ENCODE measurements around the gene FAXDC2.
"Not testable (repeated sequence)": the region's sequence is repeated elsewhere in the genome, so short reads cannot be mapped to it uniquely, and the experiment has no call there.

FAXDC2 gene

DNA sequence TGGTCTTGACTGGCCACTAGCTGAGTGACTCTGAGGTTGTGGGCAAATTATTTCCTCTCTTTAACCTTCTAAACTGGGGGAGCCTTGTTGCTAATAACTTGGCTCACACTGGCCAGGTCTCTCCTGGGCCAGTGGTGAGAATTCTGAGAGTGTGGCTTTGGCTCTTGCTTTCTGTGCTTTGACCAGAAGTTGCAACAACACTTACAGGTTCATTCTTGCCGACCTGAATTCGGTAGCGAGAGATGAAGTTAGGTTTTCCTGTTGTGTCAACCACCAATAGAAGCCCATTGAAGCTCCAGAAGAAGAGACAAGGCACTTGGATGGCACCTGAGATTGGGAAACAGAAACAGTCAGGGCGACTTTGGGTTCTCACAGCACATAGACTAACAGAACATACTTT is 19.8 kb downstream of the FAXDC2 start:
- DNase-seq (ENCODE audit: low read depth): no peak

DNA sequence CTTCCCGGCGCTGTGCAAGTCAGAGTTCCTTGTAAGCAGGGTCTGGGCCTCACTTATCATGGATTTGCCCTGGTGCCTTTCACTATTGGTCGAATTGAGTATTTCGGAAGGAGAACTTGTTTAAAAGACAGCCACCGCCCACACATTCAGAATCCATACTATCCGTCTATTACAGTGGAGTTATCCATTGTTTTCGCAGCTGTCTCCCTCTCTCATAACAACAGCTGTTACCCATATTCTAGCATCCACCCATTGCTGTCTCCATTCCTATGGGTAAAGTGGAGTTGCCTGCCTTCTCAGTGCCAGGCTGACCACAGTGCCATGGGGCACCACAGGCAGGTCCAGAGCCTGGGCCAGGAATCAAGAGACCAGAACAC is 20.2 kb downstream of the FAXDC2 start:
- DNase-seq (ENCODE audit: low read depth): no peak

DNA sequence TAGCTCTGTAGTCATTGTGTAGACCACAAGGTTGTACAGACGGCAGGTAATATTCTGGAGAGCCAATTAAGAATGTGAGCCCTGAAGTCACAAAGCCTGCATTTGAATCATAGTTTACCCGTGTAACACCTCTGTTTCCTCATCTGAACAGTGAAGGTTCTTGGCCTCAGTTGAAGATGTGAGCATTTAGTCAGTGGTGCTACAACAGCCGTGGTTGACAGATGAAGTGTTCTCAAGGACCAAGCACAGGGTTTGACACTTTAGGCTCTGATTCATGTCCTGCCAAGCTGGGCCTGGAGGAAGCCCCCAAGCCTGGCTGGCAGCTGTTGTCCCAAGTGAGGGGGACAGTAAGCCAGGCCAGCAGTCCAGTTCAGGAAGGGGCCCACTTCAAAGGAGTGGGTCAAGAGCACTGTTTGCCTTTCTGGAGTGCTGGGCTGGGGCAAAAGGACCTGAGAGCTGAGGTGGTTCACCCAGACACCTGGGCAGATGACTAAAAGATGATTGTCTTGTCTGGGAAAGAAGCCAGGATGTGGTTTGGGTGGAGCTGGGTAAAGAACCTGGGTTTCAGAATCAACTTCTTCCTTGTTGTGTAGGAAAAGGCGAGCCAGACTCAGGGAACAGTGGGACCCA is 20.7 kb downstream of the FAXDC2 start:
- no peak for DNase-seq (ENCODE audit: low read depth)

DNA sequence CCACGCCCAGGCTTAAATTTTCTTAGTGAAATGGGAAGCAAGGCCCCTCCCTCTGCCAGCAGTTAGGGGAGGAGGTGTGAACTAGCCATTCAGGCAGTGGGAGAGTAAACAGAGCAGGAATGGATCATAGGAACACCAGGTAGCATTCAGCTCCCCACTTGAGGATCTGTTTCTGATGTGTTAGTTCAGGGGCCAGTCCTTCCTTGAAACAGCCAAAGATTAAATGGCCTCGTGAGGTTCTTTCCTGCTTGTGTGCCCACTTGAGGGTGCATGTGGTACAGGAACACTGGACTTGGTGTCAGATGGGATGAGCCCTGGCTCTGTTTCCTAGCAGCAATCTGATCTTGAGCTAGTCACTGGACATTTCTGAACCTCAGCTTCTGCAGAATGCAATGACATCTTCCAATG is 21.2 kb downstream of the FAXDC2 start:
- no peak for DNase-seq (ENCODE audit: low read depth)

DNA sequence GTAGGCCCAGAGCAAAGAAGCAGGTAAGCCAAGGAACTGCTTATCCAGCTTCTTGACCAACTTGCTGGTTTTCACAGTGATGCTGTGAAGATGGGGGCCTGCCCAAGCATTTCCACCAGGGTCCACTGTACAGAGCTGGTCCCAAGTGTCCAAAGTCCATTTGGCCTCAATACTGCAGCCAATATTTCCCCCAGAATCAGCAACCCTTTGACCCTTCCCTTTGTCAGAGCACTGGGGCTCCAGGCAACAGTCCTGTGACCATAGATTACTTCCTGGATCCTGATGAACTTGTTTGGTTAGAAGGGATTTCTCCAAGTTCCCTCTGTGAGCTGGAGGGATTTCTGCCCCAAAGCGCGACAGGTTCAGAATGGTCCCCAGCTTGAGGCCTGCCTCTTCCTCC is 26.3 kb downstream of the FAXDC2 start:
- no peak for DNase-seq (ENCODE audit: low read depth)

DNA sequence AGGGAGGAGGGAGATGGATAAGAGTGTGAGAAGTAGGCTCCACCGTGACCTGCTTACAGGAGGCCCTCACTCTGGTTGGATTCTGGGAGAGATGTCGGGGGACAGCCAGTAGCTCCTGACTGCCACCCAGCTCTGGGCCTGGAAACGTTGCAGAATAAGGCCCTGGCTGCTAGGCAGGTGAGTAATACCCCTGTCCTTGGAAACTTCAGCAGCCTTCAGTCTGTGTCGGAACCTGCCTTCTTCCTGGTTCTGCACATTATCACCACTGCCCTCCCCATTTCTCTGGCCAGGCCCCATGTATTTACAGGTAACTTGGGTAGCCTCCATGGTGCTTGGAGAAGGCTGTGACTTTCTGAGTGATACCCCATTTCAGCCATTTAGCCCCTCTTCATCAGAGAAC is 26.8 kb downstream of the FAXDC2 start:
- DNase-seq (ENCODE audit: low read depth): no peak

DNA sequence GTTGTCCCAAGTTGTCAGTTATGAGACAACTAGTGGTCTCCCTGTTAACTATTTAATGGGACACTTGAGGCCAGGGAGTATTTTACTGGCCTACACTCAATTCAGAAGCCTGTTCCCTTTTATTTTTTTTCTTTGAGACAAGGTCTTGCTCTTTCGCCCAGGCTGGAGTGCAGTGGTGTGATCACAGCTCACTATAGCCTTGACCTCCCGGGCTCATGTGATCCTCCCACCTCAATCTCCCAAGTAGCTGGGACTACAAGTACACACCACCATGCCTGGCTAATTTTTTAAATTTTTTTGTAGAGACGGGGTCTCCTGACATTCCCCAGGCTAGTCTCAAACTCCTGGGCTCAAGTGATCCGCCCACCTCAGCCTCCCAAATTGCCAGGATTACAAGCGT is 27.5 kb downstream of the FAXDC2 start:
- not testable (repeated sequence) for DNase-seq (ENCODE audit: low read depth)

DNA sequence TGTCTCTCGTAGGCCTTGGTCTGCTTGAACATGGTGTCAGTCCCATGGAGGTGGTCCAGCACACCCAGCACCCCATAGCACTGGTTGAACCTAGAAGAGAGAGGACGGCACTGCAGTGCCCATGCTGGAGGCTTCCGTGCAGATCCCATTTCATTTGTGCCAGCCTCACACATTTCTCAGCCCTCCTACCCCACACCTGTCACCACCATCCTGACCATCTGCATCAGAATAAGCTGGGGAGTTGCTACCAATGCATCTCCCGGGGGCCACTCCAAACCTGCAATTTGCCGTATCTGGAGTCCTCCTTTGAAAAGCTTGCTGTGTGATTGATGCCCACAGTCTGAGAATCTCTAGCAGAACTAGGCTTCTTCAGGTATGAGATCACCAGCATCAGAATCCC is 30.0 kb downstream of the FAXDC2 start:
- no peak for DNase-seq (ENCODE audit: low read depth)

DNA sequence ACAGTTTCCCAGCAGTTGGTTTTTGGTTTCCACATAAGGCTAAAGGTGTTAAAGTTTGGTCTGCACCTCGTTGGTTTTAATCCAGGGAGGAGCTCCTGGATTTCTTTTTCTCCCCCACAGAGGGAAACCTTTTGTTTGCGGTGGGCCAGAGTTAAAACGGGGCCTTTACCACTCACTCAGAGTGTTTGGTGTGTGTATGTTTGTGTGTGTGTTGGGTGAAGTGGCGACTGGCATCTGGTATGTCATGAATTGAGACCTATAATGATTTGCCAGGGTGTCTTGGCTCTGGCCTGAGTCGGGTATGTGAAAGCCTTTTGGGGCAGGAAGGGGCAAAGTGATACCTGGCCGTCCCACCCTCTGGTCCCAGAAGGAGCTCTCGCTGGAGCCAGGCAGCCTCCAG is 30.9 kb downstream of the FAXDC2 start:
- DNase-seq (ENCODE audit: low read depth): no peak

DNA sequence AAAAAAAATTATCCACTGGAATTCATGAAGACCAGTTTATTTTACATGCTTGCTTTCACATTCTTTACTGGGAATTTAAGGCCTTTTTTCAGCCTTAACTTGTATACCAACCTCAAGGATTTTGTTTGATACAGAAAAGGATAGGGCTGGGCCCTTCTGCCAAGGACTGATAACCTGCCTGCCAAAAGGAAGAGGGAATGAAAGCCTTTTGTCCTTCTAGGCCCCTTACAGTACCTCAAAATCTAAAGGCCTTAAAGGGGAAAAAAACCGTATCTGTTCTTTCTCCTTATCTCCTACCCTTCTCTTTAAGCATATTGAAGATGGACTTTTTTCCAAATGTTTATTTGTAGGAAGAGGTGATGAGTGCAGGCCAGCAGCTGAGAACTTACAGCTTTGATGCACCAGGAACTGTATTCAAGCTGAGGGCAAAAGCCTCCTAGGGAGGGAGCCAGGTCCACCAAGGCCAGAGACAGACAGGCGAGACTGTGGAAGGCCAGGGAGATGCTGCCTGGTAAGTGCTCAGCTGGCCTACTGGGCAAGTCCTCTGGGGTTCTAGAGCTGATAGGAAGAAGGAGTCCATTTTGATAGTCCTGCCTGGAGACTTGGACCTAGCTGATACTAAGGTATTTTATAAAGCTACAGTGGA is 31.8 kb downstream of the FAXDC2 start:
- peak; percentile 60 for DNase-seq (ENCODE audit: low read depth)

DNA sequence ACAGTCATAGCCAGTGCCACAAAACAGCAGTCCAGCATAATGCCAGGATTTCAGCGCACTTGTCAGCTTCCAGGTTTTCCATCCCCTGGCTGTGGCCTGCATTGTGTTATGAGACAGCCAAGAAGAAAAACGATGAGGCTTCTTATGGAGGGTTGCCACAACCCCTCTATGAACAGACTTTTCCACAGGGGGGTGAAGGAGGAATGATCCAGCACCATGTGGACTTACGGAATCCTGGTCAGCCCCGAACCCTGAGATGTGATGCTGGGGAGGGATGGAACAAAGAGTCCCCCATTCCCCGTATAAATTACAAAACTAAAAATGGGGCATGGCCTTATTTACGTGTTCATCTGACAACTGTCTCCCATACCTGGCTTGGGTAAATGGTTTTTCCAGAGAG is 32.6 kb downstream of the FAXDC2 start:
- no peak for DNase-seq (ENCODE audit: low read depth)

DNA sequence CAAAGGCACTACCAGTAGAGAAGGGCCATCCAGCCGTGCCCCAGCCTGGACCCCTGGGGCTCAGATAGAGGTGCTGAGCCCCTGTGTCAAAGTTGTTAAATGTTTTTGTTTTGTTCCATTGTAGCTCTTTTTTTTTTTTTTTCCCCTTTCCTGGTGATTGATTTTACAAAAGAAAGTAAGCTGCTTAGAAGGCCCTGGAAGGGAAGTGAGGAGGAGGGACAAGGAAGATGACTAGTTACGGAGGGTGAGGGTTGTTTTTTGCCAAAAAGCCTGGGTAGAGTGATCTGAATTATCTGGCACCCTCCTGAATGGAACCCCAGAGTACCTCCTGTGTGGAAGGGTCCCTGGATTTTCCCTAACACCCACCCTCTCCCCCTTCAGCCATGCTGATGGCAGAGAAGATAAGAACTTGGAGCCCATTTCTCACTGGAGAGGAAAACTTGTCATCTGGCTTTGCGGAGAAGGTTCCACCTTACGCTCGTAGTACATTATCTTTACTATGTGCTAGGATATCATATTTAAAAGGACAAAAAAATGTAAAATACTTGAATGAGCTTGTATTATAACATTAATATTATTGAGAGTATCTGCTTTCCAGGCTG is 33.4 kb downstream of the FAXDC2 start:
- DNase-seq (ENCODE audit: low read depth): no peak

DNA sequence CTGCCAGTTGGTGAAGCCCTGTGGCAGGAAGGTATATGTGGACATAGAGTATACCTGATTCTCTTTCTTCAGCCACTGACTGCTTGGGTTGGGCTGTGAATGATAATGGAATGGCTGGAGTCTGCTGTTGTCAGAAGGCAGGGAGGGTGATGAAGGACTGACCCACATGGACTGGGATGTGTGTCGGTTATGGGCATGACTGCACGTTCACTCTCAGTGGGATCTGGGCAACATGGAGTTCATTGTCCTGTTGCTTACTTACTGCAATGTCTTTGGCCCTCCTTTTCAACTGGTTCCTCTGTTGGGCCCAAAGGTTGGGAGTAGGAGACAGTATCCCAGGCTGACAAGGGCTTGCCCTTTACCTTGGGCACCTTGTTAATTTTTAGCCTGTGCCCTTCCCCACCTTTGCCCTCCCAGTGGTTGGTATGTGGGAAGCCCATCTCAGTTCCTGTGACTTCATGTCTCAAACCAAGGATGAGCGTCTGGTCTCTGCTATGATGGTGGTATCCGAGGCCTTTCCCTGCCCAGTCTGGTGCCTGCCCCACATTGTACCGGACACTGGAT is 34.6 kb downstream of the FAXDC2 start:
- no peak for DNase-seq (ENCODE audit: low read depth)

DNA sequence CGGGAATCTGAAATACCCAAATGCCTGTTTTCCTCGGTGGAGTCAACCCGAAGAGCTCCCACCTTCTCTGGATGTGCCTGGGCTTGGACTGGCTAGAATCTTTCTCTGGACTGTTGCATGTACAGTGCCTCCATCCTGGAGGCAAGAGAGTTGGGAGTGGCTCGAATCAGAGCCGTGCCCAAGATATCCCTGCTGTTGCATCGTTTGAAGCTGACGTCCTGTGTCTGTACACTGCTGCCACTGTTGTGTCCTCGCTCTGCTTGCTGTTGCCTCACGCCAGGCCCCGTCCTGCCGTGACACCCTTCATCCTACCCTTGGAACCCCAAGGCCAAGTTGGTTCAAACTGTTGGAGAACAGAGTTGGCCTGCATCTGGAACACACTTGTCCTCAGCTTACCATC is 35.4 kb downstream of the FAXDC2 start:
- DNase-seq (ENCODE audit: low read depth): no peak

DNA sequence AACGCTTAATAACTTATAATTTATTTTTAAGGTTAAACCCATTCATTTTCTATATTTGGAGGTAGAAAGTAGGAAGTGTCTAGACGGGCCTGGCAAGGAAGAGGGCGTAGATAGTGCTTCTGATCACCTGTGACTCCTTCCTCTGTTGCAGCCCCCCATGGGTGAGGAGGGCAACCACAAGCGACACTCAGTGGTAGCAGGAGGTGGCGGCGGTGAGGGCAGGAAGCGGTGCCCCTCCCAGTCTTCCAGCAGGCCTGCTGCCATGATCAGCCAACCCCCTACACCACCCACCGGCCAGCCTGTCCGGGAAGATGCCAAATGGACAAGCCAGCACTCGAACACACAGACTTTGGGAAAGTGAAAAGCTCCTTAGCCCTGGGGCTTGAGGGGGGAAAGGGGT is 36.7 kb downstream of the FAXDC2 start:
- no peak for DNase-seq (ENCODE audit: low read depth)

DNA sequence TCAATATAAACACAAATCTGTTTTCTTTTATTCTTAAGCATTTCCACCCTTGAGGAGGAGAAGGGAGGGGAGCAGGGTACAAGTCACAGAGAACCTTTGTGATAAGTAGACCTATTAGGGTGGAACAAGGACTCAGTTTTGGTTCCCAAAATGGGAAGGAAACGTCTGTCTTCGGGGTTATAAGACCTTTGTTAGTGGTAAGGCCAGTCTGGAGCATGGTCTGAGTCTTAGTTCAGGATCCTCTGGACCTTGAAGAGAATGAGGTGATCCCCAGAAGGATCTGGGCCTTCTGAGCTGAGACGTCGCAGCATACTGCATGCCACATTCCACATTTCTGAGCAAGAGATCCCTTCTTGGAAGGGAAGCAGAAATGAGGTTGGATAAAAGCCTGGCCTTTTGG is 37.2 kb downstream of the FAXDC2 start:
- no peak for DNase-seq (ENCODE audit: low read depth)

DNA sequence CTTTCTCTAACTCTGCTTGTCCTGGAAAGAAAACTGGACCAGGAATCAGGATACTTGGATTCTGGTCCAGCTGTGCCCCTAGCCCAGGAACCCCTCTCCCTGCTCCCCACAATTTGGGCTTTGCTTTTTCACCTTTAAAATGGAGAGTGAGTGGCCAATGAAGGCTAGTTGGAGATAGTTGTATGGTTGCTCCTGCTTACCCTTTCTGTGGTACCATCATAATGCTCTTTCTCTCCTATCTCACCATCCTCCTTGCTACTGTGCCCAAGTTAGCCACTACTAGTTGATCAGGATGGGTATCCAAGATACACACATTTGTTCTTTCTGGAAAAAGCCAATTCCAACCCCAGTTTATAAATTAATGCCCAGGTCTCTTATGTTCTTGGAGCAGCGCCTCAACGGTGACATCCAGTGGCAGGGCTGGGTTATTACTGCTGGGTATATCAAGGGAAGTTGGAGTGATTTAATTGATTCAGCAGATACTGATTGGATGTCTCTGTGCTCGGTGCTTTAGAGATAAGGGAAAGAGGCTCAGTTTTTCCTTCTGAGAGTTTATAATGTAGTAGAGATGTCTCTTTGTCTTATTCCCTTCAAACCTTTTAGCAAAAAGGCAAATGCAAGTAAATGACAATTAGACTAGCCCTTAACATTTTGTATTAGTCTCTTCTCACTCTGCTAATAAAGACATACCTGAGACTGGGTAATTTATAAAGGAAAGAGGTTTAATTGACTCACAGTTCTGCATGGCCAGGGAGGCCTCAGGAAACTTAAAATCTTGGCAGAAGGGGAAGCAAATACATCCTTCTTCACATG is 38.5 kb downstream of the FAXDC2 start:
- no peak for DNase-seq (ENCODE audit: low read depth)

DNA sequence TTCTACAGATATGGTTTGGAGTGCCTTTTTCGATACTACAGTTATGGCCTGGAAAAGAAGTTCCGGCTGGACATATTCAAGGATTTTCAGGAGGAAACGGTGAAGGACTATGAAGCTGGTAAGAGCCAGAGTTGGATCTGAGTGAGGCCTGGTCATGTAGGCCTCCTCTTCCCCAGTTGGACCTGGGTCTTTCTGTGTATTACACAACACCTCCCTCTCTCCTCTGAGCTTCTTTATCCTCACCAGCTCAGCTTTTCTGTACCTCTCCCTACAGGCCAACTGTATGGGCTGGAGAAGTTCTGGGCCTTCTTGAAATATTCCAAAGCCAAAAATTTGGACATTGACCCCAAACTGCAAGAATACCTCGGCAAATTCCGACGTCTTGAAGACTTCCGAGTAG is 39.2 kb downstream of the FAXDC2 start:
- no peak for DNase-seq (ENCODE audit: low read depth)

DNA sequence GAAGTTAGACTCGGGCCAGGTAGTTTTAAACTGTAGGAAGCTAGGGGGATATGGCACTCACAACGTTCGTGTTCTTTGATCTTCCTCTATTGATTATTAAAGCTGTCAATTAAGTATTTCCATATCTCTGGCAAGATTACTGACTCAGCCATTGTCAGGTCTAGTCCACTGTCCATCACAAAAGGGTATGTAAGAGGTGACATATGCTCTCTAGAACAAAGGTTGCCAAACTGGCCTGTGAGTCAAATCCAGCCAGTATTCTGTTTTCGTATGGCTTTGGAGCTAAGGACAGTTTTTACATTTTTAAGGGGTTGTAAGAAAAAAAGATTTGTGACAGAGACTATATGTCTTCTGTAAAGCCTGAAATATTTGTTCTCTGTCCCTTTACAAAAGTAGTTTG is 44.2 kb downstream of the FAXDC2 start:
- no peak for DNase-seq (ENCODE audit: low read depth)

DNA sequence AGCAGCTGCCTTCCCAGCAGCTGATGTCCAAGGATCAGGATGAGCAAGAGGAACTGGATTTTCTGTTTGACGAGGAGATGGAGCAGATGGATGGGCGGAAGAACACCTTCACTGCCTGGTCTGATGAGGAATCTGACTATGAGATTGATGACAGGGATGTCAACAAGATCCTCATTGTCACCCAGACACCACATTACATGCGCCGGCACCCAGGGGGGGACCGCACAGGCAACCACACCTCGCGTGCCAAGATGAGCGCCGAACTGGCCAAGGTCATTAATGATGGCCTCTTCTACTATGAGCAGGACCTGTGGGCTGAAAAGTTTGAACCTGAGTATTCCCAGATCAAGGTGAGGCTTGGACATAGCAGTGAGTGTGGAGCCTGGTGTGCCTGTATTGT is 48.4 kb downstream of the FAXDC2 start:
- DNase-seq (ENCODE audit: low read depth): no peak

DNA sequence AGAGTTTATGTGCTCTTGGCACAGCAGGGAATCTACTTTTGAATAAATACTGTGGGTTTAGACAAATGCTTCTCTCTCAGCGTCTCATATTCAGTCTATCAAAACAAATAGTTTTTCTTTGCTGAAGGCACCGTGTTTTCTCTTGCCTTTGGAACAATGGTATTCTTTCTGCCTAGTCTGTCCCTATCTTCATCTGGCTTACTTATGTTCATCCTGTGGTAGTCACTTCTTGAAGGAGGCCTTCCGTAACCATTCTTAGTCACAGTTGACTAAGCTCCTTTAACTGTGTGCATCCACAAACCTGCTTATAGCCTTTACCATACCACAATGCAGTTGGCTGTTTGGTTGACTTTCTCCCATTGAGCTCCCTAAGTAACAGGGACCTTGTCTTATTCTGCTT is 49.3 kb downstream of the FAXDC2 start:
- no peak for DNase-seq (ENCODE audit: low read depth)

DNA sequence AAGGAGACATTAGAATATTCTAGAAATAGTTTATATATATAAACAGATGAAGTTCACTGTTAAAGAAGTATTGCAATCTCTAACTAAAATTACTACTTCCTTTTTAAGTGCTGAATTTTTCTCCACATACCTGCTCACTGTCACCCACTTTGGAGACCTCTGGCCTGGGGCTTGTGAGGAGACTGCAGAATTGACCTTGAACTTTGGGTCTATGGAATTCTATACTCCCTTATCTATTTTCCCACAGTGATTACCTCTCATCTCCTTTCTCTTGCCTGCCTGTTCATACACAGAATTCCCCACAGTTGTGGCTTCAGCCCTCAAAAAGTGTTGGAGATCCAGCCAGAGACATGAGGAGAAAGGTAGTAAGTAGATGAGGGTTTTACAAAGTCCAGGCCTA is 49.8 kb downstream of the FAXDC2 start:
- DNase-seq (ENCODE audit: low read depth): no peak

DNA sequence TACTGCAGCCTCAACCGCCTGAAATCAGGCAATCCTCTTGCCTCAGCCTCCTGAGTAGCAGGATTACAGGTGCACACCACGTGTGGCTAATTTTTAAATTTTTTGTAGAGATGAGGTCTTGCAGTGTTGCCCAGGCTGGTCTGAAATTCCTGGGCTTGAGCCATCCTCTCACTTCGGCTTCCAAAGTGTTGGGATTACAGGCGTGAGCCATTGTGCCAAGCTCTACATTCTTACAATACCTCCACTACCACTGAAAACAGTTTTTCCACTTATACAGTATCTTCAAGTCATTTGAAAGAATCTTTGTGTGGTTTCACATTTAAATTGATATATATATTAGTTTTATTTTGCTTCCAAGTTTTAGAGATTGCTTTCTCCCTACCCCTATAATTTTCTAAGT is 52.6 kb downstream of the FAXDC2 start:
- DNase-seq (ENCODE audit: low read depth): no peak
